Progenitor cell of endocrine pancreas (in vitro differentiated cells): ENCODE results near the gene WDR18. TPM values are rescaled to one million over a fixed set of nuclear protein-coding genes. Genes with fewer than 3 reads are reported as not detected.

Experiments used
- DNase-seq: peaks from one replicate; pipeline ENCODE4 v3.0.0; 2021; ENCODE audit warnings: low spot score; ENCODE audit not compliant: unreplicated experiment
- H3K27ac Mint-ChIP-seq: 2 replicates; pipeline ENCODE4 v1.8.0; 2021; ENCODE audit warnings: mild to moderate bottlenecking, moderate library complexity, mixed read lengths
- H3K27me3 Mint-ChIP-seq: 2 replicates; pipeline ENCODE4 v1.8.0; 2021; ENCODE audit warnings: mixed read lengths
- H3K36me3 Mint-ChIP-seq: 2 replicates; pipeline ENCODE4 v1.8.0; 2022; ENCODE audit warnings: mixed read lengths; ENCODE audit not compliant: insufficient read depth
- H3K4me1 Mint-ChIP-seq: 2 replicates; pipeline ENCODE4 v1.8.0; 2021; ENCODE audit warnings: low read depth, mixed read lengths
- H3K4me3 Mint-ChIP-seq: 2 replicates; pipeline ENCODE4 v1.8.0; 2021; ENCODE audit warnings: low read depth, mild to moderate bottlenecking, moderate library complexity, mixed read lengths
- H3K9me3 Mint-ChIP-seq: 2 replicates; pipeline ENCODE4 v1.8.0; 2021; ENCODE audit warnings: low read depth, mixed read lengths
- CTCF ChIP-seq: fragments of 200-600 bp; sonication (generic); IDR thresholded peaks from one replicate; pipeline ENCODE4 v1.5.0; 2021; ENCODE audit warnings: antibody characterized with exemption, mild to moderate bottlenecking; ENCODE audit not compliant: unreplicated experiment
- long read RNA-seq: library from polyadenylated mRNA; unstranded; transcript quantifications from one replicate; pipeline ENCODE4 v2.0.0, GENCODE V29; 2020
- total RNA-seq: library from RNA; stranded (reverse); gene quantifications from 2 replicates; pipeline ENCODE4 v1.2.1, GENCODE V29; 2021

The WDR18 gene
- total RNA-seq, result 71.8 and 72.3 TPM in 2 replicates
- long read RNA-seq, transcript WDR18-202 (10 exons, 1,608 nt), result major isoform, 54 of 57 reads
- long read RNA-seq, partial matches to known transcripts, result 0 of 57 reads
- long read RNA-seq, other reads (novel, unspliced or antisense), result 3 of 57 reads

GRCh38 chr19:984165-984967 lies at the start of gene WDR18:
Gene WDR18 (plus strand): TSS chr19:984345. CDS start chr19:984354, 9 bp downstream.
- H3K27ac Mint-ChIP-seq, result peak within 1 kb of the TSS; percentile 98
- H3K4me1 Mint-ChIP-seq, result peaks cover 15% of the 10 kb centered on the region
- no peaks in the 10 kb centered on the region for H3K9me3 Mint-ChIP-seq
- peak; percentile 84 for DNase-seq
- no peaks in the 10 kb centered on the region for H3K27me3 Mint-ChIP-seq
- peak; percentile 46 for TF ChIP-seq CTCF
- peak within 1 kb of the TSS; percentile 94 for H3K4me3 Mint-ChIP-seq
- H3K36me3 Mint-ChIP-seq, result peaks cover 2% of the 10 kb centered on the region

GRCh38 chr19:934865-935479 lies 49.2 kb upstream of the WDR18 start:
- Mint-ChIP-seq H3K4me1 (peaks cover 7% of the 10 kb centered on the region), H3K9me3 (no peaks in the 10 kb centered on the region), H3K27ac (peak overlapping the region; percentile 33), H3K27me3 (no peaks in the 10 kb centered on the region), H3K4me3 (no peak overlapping the region), H3K36me3 (peaks cover 22% of the 10 kb centered on the region)
- TF ChIP-seq CTCF, result no peak
- DNase-seq, result no peak

- no peak for TF ChIP-seq CTCF
- Mint-ChIP-seq H3K9me3 (no peaks in the 10 kb centered on the region), H3K27me3 (no peaks in the 10 kb centered on the region), H3K4me3 (no peak overlapping the region), H3K4me1 (peaks cover 10% of the 10 kb centered on the region), H3K27ac (no peak overlapping the region), H3K36me3 (peaks cover 26% of the 10 kb centered on the region)
- no peak for DNase-seq
Observed at GRCh38 chr19:936175-936546, 48.0 kb upstream of the WDR18 start.

- Mint-ChIP-seq H3K27ac (peak overlapping the region; percentile 69), H3K36me3 (peaks cover 29% of the 10 kb centered on the region), H3K4me3 (no peak overlapping the region), H3K9me3 (no peaks in the 10 kb centered on the region), H3K27me3 (no peaks in the 10 kb centered on the region), H3K4me1 (peaks cover 12% of the 10 kb centered on the region)
- no peak for TF ChIP-seq CTCF
- no peak for DNase-seq
Observed at GRCh38 chr19:937259-937694, 46.9 kb upstream of the WDR18 start.

GRCh38 chr19:938233-938923 lies 45.8 kb upstream of the WDR18 start:
- Mint-ChIP-seq H3K4me3 (no peak overlapping the region), H3K27ac (peak overlapping the region; percentile 54)

More at GRCh38 chr19:938233-938923, 45.8 kb upstream of the WDR18 start:
- H3K27me3 Mint-ChIP-seq, result no peaks in the 10 kb centered on the region
- H3K9me3 Mint-ChIP-seq, result no peaks in the 10 kb centered on the region
- no peak for DNase-seq
- H3K4me1 Mint-ChIP-seq, result peaks cover 11% of the 10 kb centered on the region
- peaks cover 36% of the 10 kb centered on the region for H3K36me3 Mint-ChIP-seq
- TF ChIP-seq CTCF, result no peak
